Neural cell (in vitro differentiated cells): Measurements from ENCODE around the gene MEDAG.

Experiments used
- CTCF ChIP-seq: fragments of 450-650 bp; IDR thresholded peaks from 2 replicates; pipeline ENCODE4 v1.5.1; 2014; ENCODE audit warnings: antibody characterized with exemption, mild to moderate bottlenecking, moderate library complexity; ENCODE audit not compliant: poor library complexity, severe bottlenecking
- EP300 ChIP-seq: fragments of 450-650 bp; conservative IDR thresholded peaks from 2 replicates; pipeline ENCODE4 v1.6.1; 2014; ENCODE audit warnings: antibody characterized with exemption, mild to moderate bottlenecking, moderate library complexity; ENCODE audit not compliant: poor library complexity, severe bottlenecking
- EZH2 ChIP-seq: fragments of 200-600, 300-800 bp; shearing (Covaris generic), sonication (generic); IDR thresholded peaks from 2 replicates; pipeline ENCODE4 v1.6.1; 2014; ENCODE audit warnings: antibody characterized with exemption, low read length, borderline replicate concordance, mild to moderate bottlenecking; ENCODE audit not compliant: insufficient read depth, poor library complexity, severe bottlenecking
- MXI1 ChIP-seq: fragments of 450-650 bp; conservative IDR thresholded peaks from 2 replicates; pipeline ENCODE4 v1.6.1; 2014; ENCODE audit warnings: antibody characterized with exemption, mild to moderate bottlenecking; ENCODE audit not compliant: poor library complexity, severe bottlenecking
- POLR2AphosphoS5 ChIP-seq: IDR thresholded peaks from 2 replicates; pipeline ENCODE4 v1.6.1; 2012
- RAD21 ChIP-seq: fragments of 450-650 bp; conservative IDR thresholded peaks from 2 replicates; pipeline ENCODE4 v1.6.1; 2014; ENCODE audit warnings: antibody characterized with exemption, mild to moderate bottlenecking, moderate library complexity

GRCh38 chr13:30880151-30880855, 25.8 kb upstream of the MEDAG start:
- no peak for TF ChIP-seq POLR2AphosphoS5
- no peak for TF ChIP-seq CTCF
- no peak for TF ChIP-seq MXI1
- no peak for TF ChIP-seq EZH2
- no peak for TF ChIP-seq EP300
- TF ChIP-seq RAD21 = no peak
